ENCODE measurements around the gene GH1.
"Not testable (repeated sequence)": the region's sequence is repeated elsewhere in the genome, so short reads cannot be mapped to it uniquely, and the experiment has no call there.

GH1 gene

GRCh38 chr17:63925615-63926014 is 7.0 kb upstream of the GH1 start:
- DNase-seq, result no peak

DNA sequence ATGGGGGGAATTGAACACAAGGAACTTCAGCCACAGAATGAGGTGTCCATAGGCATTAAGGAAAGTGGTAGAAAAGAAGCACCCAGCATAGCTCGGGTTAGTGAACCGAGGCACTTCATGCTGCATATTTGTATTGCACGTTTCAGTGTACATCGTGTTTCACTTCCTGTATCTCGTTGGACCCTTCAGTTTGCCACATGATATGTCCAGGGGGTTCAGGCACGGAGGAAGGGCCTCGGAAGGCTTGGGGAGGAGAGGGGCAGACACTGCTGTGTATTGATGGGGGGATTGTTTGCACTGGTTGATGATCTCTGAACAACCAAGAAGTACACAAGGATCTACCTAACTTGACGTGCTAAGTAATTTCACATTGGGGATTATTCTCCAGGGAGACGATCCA is 3.8 kb upstream of the GH1 start:
- not testable (repeated sequence) for DNase-seq

DNA sequence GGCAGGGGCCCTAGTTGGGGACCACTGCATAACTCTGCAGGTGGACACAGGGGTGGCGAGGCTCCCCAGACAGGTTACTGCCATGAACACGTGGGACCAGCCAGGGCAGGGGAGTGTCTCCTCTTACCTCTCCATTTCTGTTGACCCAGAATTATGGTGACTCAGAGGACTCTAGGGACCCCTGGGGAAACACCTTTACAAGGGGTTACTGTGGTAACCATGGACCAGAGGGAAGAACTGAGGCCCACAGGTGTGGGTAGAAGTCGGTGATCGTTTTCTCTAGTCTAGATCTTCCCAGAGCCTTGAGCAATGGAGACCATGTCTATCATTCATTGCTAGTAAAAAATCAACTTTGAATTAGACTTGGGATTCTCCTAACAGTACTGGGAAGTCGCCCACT is 2.1 kb upstream of the GH1 start:
- not testable (repeated sequence) for DNase-seq

GRCh38 chr17:63920050-63920449 is 1.4 kb upstream of the GH1 start:
- DNase-seq, result not testable (repeated sequence)

GRCh38 chr17:63919311-63919723 is 678 bp upstream of the GH1 start:
- peak; percentile 80 for DNase-seq

DNA sequence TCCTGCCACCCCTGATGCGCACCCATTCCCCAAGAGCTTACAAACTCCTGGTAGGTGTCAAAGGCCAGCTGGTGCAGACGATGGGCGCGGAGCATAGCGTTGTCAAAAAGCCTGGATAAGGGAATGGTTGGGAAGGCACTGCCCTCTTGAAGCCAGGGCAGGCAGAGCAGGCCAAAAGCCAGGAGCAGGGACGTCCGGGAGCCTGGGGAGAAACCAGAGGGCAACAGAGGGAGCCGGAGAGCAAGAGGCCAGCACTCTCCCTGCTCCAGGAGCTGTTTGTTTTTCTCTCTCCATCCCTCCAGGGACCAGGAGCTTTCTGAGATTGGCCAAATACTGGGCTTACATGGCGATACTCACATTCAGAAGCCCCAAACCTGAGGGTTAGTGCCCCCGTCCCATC is 334 bp downstream of the GH1 start:
- DNase-seq, result no peak

DNA sequence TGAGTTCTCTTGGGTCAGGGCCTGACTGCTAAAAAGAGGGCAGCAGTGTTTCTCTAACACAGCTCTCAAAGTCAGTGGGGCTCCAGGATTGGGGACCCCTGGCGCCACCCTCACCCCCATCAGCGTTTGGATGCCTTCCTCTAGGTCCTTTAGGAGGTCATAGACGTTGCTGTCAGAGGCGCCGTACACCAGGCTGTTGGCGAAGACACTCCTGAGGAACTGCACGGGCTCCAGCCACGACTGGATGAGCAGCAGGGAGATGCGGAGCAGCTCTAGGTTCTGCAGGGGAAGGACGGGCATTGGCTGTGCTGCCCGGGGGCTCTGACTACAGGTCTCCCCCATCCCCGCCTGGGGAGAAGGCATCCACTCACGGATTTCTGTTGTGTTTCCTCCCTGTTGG is 993 bp downstream of the GH1 start:
- DNase-seq, result no peak

GRCh38 chr17:63917206-63917605 is 1.4 kb downstream of the GH1 start:
- not testable (repeated sequence) for DNase-seq

GRCh38 chr17:63916566-63917185 is 2.0 kb downstream of the GH1 start:
- DNase-seq, result no peak

- DNase-seq, result not testable (repeated sequence)
Measured at GRCh38 chr17:63915753-63916152, 2.9 kb downstream of the GH1 start.

GRCh38 chr17:63914471-63914870 is 4.2 kb downstream of the GH1 start:
- DNase-seq, result no peak

DNA sequence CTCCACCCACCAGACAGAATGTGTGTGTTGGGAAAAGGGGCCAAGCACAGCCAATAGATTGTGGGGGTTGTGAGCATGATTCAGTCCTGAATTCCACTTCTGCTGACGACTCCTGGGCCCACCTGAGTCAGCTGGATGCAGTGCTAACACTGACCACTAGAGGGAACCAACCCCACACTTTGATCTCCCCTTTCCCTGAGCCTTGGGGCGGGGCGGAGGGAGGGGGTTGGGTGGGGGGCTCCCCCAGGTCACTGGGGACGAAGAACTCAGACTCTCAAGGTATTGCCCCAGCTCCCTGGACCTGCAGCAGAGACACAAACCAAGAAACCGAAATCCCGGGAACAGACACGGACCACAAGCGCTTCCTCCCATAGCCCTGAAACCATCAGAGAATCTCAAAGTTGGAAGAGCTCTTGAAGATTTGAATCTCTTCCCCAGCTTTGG is 7.0 kb downstream of the GH1 start:
- peak; percentile 61 for DNase-seq

- DNase-seq, result no peak
Measured at GRCh38 chr17:63911041-63911635, 7.5 kb downstream of the GH1 start, which contains the start of gene CSHL1. Gene CSHL1 (minus strand): TSS chr17:63911258. CDS start chr17:63911196, 62 bp downstream.

DNA sequence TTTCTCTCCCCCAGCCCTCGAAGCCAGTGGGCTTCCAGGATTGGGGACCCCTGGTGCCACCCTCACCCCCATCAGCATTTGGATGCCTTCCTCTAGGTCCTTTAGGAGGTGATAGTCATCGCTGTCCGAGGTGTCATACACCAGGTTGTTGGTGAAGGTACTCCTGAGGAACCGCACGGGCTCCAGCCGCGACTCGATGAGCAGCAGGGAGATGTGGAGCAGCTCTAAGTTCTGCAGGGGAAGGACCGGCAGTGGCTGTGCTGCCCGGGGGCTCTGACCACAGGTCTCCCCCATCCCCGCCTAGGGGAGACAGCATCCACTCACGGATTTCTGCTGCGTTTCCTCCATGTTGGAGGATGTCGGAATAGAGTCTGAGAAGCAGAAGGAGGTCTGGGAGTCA is 8.5 kb downstream of the GH1 start:
- no peak for DNase-seq

GRCh38 chr17:63909586-63909985 is 9.1 kb downstream of the GH1 start:
- not testable (repeated sequence) for DNase-seq

DNA sequence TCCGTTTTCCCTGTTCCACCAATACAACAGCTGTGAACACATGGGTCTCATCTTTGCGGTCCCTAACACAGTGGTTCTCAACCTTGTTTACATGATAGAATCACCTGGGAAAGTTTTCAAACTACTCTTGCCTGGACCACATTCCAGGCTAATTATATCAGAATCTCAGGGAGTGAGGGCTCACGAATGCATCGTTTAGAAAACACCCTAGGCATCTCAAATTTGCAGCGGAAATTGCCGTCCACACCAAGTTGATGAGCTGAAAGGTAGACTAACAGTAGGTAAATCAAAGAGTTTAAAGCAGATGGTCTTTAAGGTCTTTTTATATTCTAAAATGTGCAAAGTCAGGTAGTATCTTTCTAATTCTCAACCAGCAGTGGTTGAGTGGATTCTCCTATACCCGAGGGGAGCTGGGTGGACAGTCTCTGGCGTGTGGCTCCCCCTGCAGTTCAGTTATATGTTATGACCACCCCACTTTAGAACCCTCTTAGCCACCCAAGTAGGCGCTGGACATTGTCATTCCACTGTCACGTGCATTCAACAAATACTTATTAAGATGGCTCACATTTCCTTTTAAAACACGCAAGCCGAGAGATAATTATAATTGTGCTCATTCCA is 11.4 kb downstream of the GH1 start:
- peak; percentile 66 for DNase-seq

DNA sequence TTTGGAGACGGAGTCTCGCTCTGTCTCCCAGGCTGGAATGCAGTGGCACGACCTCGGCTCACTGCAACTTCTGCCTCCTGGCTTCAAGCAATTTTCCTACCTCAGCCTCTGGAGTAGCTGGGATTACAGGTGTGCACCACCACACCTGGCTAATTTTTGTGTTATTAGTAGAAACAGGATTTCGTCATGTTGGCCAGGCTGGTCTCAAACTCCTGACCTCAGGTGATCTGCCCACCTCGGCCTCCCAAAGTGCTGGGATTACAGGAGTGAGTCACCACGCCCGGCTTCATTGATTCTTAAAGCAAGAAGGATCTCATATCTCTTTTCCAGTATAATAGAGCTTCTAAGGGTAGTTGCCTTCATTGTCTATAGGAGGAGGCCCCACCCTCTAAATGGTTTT is 13.8 kb downstream of the GH1 start:
- DNase-seq, result not testable (repeated sequence)

GRCh38 chr17:63903787-63904201 is 14.8 kb downstream of the GH1 start:
- peak; percentile 47 for DNase-seq

- DNase-seq, result not testable (repeated sequence)
Measured at GRCh38 chr17:63901971-63902370, 16.7 kb downstream of the GH1 start.

DNA sequence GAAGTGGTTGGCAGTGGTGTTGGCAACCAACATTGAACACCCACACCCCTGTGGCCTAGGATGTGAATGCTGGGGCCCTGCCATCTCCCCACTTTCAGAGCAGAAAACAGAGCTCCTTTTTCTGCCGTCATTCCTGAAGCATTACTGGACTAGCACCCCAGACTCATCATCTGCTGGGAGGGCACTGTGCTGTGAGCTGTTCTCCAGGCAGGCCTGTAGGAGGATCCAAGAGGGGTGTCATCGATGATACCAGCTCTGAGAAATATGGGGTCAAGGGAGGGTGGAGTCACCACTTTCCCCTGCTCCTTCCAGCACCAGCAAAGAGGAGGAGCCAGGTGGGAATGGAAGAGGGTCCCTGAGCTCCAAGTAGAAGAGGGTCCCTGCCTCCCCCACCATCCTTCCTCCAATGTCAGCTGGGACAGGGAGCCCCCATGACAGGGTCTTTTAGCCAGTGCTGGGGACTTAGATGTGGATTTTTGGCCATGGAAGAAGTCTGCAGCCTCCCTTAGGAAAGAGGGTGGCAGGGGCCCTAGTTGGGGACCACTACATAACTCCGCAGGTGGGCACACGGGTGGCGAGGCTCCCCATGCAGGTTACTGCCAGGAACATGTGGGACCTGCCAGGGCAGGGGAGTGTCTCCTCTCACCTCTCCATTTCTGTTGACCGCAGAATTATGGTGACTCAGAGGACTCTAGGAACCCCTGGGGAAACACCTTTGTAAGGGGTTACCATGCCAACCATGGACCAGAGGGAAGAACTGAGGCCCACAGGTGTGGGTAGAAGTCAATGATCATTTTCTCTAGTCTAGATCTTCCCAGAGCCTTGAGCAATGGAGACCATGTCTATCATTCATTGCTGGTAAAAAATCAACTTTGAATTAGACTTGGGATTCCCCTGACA is 19.5 kb downstream of the GH1 start:
- DNase-seq, result not testable (repeated sequence)

DNA sequence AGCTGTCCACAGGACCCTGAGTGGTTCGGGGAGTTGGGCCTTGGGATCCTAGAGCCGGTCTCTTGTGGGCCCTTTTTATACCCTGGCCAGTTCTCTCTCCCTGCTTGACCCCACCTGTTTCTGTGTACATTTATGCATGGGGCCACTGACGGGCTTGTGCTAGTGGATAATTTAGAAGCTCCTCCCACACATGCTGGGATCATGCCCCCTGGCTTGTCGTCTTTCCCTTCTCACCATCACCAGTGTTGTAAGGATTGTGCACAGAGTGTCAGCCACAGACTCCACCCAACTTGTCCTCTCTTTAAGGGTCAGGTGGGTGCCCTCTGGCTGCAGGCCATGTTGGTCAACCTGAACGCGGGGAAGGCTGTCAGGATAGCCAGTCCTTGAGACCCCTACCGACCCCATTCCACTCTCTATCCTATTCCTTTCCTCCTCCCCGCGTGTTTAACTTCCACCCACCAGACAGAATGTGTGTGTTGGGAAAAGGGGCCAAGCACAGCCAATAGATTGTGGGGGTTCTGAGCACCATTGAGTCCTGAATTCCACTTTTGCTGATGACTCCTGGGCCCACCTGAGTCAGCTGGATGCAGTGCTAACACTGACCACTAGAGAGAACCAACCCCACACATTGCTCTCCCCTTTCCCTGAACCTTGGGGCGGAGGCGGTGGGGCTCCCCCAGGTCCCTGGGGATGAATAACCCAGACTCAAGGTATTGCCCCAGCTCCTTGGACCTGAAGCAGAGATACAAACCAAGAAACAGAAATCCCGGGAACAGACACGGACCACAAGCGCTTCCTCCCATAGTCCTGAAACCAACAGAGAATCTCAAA is 21.9 kb downstream of the GH1 start, which contains the start of gene CSH1:
Gene CSH1, minus strand, starts transcription at position 51 of the 831 bp plus-strand sequence. CDS start 63 bp downstream, outside the sequence.
- DNase-seq, result not testable (repeated sequence)

DNA sequence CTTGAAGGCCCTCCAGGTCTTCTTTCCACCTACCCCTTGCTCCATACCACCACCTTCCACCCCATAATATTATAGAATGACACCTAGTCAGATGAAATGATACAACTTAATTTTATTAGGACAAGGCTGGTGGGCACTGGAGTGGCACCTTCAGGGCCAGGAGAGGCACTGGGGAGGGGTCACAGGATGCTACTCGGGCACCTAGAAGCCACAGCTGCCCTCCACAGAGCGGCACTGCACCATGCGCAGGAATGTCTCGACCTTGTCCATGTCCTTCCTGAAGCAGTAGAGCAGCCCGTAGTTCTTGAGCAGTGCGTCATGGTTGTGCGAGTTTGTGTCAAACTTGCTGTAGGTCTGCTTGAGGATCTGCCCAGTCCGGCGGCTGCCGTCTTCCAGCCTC is 23.8 kb downstream of the GH1 start:
- DNase-seq, result not testable (repeated sequence)

Measured in hematopoietic multipotent progenitor cell treated with erythropoietin and hydrocortisone succinate and interleukin-3 and kit ligand, for 4 days (in vitro differentiated cells).